Ectodermal cell (in vitro differentiated cells): ENCODE results near the gene CCDC187.

Source experiments
- H3K27ac ChIP-seq: 2 replicates; pipeline ENCODE4 v1.7.0; 2013; ENCODE audit warnings: mild to moderate bottlenecking, low read depth, low read length; ENCODE audit not compliant: insufficient read depth, poor library complexity, severe bottlenecking
- H3K27me3 ChIP-seq: 2 replicates; pipeline ENCODE4 v1.7.0; 2013; ENCODE audit warnings: mild to moderate bottlenecking, low read length; ENCODE audit not compliant: insufficient read depth, control insufficient read depth, poor library complexity, severe bottlenecking
- H3K36me3 ChIP-seq: one replicate; pipeline ENCODE4 v1.7.0; 2013; ENCODE audit warnings: low read length; ENCODE audit not compliant: control insufficient read depth, insufficient read depth
- H3K4me1 ChIP-seq: one replicate; pipeline ENCODE4 v1.7.0; 2013; ENCODE audit warnings: low read length; ENCODE audit not compliant: control insufficient read depth, insufficient read depth
- H3K4me3 ChIP-seq: 2 replicates; pipeline ENCODE4 v1.7.0; 2013; ENCODE audit warnings: low read depth, low read length, control low read depth; ENCODE audit not compliant: insufficient read depth
- H3K9me3 ChIP-seq: 2 replicates; pipeline ENCODE4 v1.7.0; 2013; ENCODE audit warnings: mild to moderate bottlenecking, low read length, moderate library complexity; ENCODE audit not compliant: control insufficient read depth
- WGBS, 2 experiments: methylation state at CpG; one replicate each; pipeline ENCODE4 v1.1.7; 2013; ENCODE audit warnings: missing lambda C conversion rate in 2 of 2; 5-methylcytosine and 5-hydroxymethylcytosine counted together

CCDC187 gene

DNA sequence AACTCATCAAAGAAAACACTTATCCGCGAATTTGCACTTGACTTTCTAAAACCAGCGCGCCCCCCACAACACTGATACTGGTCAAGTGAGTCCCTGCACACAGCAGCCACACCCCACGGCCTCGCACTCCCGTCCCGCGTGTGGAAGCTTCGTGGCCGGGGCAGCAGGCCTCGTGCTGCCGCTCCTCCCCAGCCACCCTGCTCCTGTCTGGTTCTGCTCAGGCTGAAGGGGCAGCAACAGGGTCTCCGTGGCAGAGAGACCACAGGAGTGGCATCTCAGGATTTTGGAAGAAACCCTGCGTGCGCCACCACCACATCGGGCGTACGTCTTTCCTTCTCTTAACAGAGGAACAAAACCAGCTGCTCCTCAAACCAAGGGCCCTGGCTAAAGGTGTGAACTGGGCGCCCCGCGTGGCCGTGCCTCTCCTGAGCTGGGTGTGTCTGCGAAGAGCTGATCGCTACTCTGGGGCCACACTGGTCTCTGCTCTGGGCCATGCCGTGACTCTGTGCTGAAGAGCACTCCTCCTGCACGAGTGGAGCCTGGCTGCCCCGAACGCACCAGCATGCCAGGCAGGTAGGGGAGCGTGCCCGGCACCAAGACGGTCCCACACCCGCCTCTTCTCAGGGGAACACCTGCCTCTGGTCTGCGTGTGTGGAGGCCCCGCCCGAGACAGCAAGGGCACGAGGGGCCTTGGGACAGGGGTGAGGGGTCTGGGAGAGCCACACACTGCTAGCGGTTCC lies 81.6 kb downstream of the CCDC187 start:
- WGBS, 2 experiments, result 95% methylated on average over 38 of the region's 38 CpGs

DNA sequence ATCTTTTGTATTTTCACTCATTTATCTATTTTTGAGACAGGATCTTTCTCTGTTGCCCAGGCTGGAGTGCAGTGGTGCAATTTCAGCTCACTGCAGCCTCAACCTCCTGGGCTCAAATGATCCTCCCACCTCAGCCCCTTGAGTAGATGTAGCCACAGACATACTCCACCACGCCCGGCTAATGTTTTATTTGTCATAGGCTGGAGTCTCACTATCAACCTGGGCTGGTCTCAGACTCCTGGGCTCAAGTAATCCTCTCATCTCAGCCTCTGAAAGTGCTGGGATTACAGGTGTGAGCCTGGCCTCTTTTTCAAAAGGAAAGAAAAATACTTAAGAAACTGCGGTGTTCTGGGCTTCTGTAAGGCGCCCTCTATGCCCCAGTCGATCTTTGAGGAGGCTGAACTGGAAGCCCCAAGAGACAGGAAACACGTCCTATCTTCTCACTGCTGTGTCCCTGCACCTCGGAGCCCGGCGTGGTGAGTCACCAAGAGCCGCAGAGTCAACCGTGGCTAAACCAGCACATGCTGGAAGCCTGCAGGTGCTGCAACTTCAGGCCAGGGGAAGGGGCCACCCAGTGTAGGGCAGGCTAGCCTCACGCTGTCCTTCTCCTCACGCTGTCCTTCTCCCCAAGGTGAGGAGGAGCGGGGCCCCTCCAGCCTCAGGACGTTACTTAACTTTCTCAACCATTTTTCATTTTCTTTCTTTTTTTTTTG lies 83.7 kb downstream of the CCDC187 start:
- Histone ChIP-seq H3K36me3 (peaks cover 7% of the 10 kb centered on the region), H3K9me3 (no peaks in the 10 kb centered on the region), H3K4me3 (no peak overlapping the region), H3K27me3 (no peaks in the 10 kb centered on the region), H3K4me1 (no peaks in the 10 kb centered on the region), H3K27ac (no peak overlapping the region)
- WGBS, 2 experiments, result 88 to 90% methylated on average over 15 of the region's 15 CpGs

More for the DNA sequence above, 81.6 kb downstream of the CCDC187 start:
- Histone ChIP-seq H3K4me1 (no peaks in the 10 kb centered on the region), H3K36me3 (no peaks in the 10 kb centered on the region), H3K27ac (no peak overlapping the region), H3K4me3 (no peak overlapping the region), H3K9me3 (no peaks in the 10 kb centered on the region), H3K27me3 (no peaks in the 10 kb centered on the region)

DNA sequence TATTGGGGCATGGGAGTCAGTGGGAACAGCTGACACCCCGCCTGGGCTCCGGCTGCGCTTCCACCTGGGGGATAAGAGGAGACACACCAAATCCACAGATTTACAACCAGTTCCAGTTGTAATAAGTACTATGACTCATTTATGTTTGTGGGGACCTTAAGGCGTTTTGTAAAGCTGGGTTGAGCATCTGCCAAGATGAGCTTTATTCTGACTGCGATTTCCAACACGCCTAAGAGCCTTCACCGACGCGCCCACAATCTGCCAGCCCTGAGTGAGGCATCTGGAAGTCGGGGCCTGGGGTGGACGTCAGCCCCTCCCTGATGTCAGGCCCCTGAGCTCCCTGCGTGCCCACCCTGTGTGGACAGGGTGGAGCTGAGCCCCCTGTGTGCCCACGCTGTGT lies 84.6 kb downstream of the CCDC187 start:
- Histone ChIP-seq H3K36me3 (peaks cover 16% of the 10 kb centered on the region), H3K4me3 (no peak overlapping the region), H3K4me1 (no peaks in the 10 kb centered on the region), H3K27me3 (no peaks in the 10 kb centered on the region), H3K9me3 (no peaks in the 10 kb centered on the region), H3K27ac (no peak overlapping the region)
- 93 to 94% methylated on average over 13 of the region's 13 CpGs for WGBS, 2 experiments

DNA sequence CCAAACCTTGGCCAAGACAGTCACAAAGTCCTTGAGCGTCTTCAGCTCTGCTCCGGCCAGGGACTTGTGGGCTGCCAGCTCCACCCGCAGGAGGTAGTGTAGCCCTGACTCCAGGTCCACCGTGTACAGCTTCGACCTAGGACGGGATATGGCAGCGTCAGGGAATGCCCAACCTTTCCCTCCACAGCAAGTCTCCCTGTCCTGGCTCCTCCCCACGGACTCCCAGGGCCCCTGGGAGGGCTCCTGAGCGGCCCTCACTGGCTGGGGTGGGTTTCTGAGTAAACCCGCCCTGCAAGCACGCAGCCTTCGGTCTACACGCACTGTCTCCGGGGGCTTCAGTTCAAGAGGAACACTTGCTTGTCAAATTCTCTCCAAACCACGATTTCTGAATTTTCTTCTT lies 85.2 kb downstream of the CCDC187 start:
- Histone ChIP-seq H3K4me1 (no peaks in the 10 kb centered on the region), H3K27ac (no peak overlapping the region), H3K9me3 (no peaks in the 10 kb centered on the region), H3K27me3 (no peaks in the 10 kb centered on the region), H3K36me3 (peaks cover 19% of the 10 kb centered on the region), H3K4me3 (no peak overlapping the region)
- 90 to 92% methylated on average over 15 of the region's 15 CpGs for WGBS, 2 experiments

DNA sequence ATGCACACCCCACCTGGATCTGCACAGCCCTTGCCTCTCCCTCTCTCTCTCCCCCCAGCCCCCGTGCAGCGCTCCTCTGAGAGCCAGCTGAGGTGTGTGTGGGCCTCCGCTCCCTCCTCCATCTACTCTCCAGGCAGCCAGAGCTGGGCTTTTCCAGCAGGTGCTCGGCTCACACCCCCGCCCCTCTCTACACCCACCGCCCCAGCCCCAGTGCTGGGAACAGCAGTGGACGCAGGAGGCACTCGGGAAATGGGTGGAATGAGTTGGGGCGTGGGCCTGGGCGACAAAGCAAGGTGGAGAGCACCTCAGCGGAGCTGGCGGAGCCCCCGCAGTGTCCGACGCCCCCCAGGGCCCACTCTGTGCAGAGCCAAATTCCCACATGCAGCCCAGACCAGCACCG lies 85.6 kb downstream of the CCDC187 start:
- Histone ChIP-seq H3K4me1 (no peaks in the 10 kb centered on the region), H3K9me3 (no peaks in the 10 kb centered on the region), H3K27me3 (no peaks in the 10 kb centered on the region), H3K27ac (no peak overlapping the region), H3K36me3 (peaks cover 19% of the 10 kb centered on the region), H3K4me3 (no peak overlapping the region)
- 95 to 96% methylated on average over 16 of the region's 16 CpGs for WGBS, 2 experiments

DNA sequence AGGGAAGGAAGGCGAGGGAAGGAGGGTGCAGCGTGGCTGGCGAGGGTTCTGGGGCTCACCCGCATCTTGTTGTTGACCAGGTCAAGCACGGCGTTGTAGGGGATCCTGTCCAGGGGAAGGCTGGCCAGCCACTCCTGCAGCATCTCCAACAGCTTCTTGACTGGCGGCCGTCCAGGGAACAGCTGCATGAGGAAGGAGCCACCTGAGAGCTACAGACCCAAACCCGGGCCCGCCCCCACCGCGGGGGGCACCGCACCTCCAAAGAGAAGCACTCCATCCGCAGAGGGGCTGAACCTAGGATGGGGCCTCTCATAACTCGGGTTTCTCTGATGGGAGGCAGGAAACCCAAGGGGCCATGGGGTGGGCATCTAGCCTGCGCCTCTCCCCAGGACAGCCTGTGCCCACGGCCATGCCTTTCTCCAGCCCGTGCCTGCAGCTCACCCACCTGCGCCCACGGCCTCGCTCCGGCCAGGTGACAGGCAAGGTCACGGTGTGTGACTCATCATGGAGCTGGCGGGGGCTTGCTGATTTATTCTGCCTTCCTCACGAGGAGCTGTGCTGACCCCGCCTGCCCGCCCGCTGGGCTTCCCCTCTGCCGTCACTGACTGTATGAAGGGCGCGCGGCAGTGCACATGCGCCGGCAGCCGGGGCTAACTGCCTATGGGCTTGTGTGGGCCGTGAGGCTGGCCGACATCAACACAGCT lies 87.2 kb downstream of the CCDC187 start:
- Histone ChIP-seq H3K27ac (no peak overlapping the region), H3K27me3 (no peaks in the 10 kb centered on the region), H3K9me3 (no peaks in the 10 kb centered on the region), H3K4me1 (no peaks in the 10 kb centered on the region), H3K36me3 (peaks cover 19% of the 10 kb centered on the region), H3K4me3 (no peak overlapping the region)
- WGBS, 2 experiments, result 88 to 89% methylated on average over 37 of the region's 37 CpGs

DNA sequence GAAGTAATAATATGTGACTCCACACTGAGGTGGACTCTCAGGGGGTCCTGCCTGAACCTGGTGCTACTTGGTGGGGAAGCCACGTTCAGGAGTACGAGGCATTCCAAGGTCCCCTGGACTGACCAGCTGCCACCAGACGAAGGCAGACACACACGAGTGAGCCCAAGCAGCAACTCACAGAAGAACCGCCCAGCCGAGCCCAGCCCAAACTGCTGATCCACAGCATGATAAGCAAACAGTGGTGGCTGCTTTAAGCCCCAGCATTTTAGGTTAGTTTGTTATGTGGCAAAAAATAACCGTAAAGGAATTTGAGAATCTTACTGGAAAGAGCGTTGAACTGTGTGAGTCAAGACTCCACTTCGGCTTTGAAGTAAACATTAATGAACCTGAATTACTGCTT lies 90.2 kb downstream of the CCDC187 start:
- H3K27ac ChIP-seq, result no peak overlapping the region
- H3K36me3 ChIP-seq, result peaks cover 19% of the 10 kb centered on the region
- H3K4me1 ChIP-seq, result no peaks in the 10 kb centered on the region
- 95 to 97% methylated on average over 9 of the region's 9 CpGs for WGBS, 2 experiments
- H3K27me3 ChIP-seq, result no peaks in the 10 kb centered on the region
- H3K9me3 ChIP-seq, result no peaks in the 10 kb centered on the region
- H3K4me3 ChIP-seq, result no peak overlapping the region

DNA sequence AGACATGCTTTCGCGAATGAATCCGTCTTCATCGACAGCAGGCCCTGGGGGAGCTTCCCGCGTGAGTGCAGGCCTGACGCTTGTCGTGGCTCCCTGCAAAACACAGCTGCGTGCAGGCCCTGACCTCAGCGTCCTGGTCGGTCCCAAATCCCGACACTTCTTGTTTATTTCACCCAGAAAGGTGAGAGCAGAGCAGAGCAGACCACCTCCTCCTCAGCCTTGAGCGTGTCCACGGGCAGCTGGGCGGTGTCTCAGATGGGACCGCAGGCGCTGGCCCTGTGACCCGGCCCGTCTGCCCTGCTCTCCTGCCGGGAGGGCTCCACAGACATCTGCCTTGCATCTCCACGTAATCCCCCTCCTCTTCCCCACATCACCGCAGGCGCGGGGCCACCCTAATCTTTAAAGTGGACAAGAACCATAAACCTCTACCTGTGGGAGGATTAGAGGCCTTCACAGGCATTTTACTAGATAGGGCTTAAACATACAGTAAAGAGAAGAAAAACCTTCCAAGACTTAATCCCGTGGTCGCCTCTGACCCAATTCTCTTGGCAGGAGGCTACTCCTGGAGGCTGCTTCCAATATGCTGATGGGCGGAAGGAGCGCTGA lies 91.4 kb downstream of the CCDC187 start:
- H3K4me1 ChIP-seq, result no peaks in the 10 kb centered on the region
- H3K36me3 ChIP-seq, result peaks cover 19% of the 10 kb centered on the region
- WGBS, 2 experiments, result 93 to 96% methylated on average over 28 of the region's 28 CpGs
- H3K27me3 ChIP-seq, result no peaks in the 10 kb centered on the region
- H3K27ac ChIP-seq, result no peak overlapping the region
- no peaks in the 10 kb centered on the region for H3K9me3 ChIP-seq
- no peak overlapping the region for H3K4me3 ChIP-seq

DNA sequence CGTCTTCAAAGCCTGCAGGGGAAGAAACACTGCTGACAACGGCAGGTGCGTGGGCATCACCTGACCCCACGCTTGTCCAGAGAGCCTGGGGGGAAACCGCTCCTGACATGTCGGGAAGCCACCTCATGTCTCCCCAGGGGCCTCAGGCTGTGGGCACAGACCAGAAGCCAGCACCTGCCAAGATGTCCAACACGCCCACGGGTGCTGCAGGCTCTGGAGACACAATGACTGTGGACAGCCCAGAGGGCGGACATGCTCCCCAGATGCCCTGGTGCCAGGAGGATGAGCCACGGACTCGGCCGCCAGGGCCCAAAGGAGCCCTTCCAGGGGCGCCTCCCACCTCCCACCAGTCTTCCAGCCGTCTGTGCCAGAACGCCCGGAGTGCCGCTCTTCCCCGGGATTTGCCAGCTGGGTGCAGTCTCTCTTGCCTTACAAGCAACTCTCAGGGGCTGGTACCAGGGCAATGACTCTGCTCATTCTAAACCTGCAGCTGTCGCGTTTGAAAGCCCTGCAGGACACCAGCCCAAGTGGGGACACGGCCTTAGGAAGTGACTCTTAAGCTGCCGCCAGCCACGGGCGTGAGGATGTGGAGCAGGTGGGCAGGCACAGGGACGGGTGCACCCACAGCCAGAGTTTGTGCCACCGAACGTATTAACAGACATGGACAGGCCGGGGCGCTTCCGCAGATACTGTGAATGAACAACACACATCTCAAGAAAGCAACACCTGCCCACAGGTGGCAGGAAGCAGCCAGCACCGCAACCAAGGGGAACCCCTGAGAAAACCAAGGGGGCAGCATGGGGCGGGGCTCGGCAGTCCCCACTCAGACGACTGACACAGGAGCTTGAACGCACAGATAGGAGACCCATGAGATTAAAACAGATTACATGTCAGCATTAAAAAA lies 92.2 kb downstream of the CCDC187 start:
- Histone ChIP-seq H3K27ac (no peak overlapping the region), H3K4me1 (no peaks in the 10 kb centered on the region), H3K36me3 (peaks cover 19% of the 10 kb centered on the region), H3K4me3 (no peak overlapping the region), H3K27me3 (no peaks in the 10 kb centered on the region), H3K9me3 (no peaks in the 10 kb centered on the region)
- 95% methylated on average over 35 of the region's 35 CpGs for WGBS, 2 experiments
